Astrocyte (in vitro differentiated cells and primary cell): Measurements from ENCODE around the gene CHCHD4.

ENCODE experiments used
- CTCF ChIP-seq: IDR thresholded peaks from 2 replicates; pipeline ENCODE4 v1.5.1; 2011; ENCODE audit warnings: low read depth, mild to moderate bottlenecking, inconsistent platforms, low read length, moderate library complexity; ENCODE audit not compliant: insufficient read depth
- EZH2 ChIP-seq: IDR thresholded peaks from 2 replicates; pipeline ENCODE4 v1.6.1; 2012; ENCODE audit warnings: mild to moderate bottlenecking, low read length, inconsistent platforms; ENCODE audit not compliant: insufficient read depth

- no peak for TF ChIP-seq CTCF
- TF ChIP-seq EZH2: no peak
Observed at GRCh38 chr3:14172496-14172895, 47.8 kb upstream of the CHCHD4 start.
